Activated CD8-positive, alpha-beta memory T cell treated with anti-CD3 and anti-CD28 coated beads for 36 hours (primary cell): ENCODE data around the gene RHEB. TPM values are rescaled to one million over a fixed set of nuclear protein-coding genes. Genes with fewer than 3 reads are reported as not detected.
"Not testable (repeated sequence)": the region's sequence is repeated elsewhere in the genome, so short reads cannot be mapped to it uniquely, and the experiment has no call there.

ENCODE experiments used
- CTCF ChIA-PET: fragments of 350-600 bp; sonication (Branson Sonifier 250); formaldehyde crosslinking; loops from one replicate; lab custom pipeline; 2021; ENCODE audit warnings: antibody characterized with exemption; lab: Charles Lee
- POLR2A ChIA-PET: fragments of 350-600 bp; sonication (Branson Sonifier 250); formaldehyde crosslinking; loops from one replicate; lab custom pipeline; 2021; ENCODE audit warnings: antibody characterized with exemption; lab: Charles Lee
- total RNA-seq, 2 experiments: library from RNA; stranded (reverse); gene quantifications; one replicate each; pipeline ENCODE4 v1.2.3, GENCODE V29; 2021

Gene RHEB
- total RNA-seq, 2 experiments from 2014 or later: 49.4 to 51.2 TPM

DNA sequence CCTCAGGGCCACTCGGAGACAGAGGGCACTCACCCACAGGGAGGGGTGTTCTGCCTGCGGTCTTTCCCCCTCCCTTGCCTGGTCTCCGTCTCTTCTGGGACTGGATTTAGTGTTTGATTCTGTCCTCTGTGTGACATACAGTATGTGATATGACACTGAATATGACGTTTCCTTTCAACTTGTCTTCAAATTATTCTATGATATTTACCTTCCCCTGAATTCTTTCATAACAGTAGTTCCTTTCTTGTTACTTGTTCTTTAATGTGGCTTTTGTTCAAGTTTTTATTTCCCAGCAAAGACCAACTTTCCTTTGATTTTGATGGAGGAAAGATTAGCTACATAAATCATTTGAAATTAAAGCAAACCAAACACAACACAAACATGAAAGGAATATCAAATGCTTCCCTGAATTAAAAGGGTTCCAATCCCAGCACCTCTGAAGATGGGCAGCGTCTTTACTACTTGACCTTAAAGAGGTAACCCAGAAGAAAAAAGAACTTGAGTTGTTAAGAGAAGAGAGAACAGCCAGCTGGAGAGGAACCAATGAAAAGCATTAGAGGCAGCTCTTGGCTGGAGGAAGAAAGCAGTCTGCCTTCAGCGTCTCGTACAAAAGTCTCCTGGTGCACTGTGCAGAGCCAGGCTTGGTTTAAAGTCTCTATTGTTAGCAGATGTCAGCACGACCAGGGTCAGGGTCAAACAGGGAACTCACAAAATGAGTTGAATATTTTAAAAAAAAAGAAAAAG, 18.3 kb upstream of the RHEB start:
- CTCF ChIA-PET: interaction anchor here (0.6 kb wide), 1 partner anchor 33 kb away, joined by 3 read pairs; no protein-coding TSS in a partner anchor
- POLR2A ChIA-PET: no interaction called here

- CTCF ChIA-PET, POLR2A ChIA-PET: not testable (repeated sequence)
Observed at GRCh38 chr7:151536178-151536577, 16.5 kb upstream of the RHEB start.

DNA sequence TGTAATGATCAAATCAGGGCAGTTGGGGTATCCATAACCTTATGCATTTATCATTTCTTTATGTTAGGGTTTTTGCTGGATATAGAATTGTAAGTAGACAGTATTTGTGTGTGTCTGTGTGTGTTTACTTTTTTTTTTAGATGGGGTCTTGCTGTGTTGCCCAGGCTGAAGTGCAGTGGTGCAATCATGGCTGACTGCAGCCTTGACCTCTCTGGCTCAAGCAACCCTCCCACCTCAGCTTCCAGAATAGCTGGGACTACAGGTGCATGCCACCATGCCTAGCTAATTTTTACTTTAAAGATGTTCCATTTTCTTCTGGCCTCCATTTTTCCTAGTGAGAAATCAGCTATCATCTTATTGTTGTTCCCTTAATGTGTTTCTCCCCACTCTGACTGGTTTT, 10.1 kb upstream of the RHEB start:
- POLR2A ChIA-PET: no interaction called here
- CTCF ChIA-PET: no interaction called here

DNA sequence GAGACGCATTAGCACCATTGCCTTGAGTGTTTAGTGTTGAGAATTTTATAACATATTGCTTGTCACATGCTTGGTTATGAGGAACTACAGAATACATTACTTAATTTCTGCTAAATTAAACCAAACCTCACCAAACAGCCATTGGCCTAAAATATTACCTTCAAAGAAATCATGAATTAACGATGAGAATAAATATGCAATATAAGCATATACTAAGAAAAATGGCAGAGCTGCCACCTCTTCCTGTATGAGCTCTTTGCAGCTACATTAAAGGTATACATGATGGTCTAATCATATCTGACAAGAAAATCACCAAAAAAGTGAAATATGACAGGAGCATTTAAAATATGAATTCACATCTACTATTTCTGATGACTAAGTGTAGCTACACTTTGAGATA, 5.2 kb upstream of the RHEB start:
- CTCF ChIA-PET: interaction anchor here (1.6 kb wide), 1 partner anchor 235 kb away, joined by 3 read pairs; no protein-coding TSS in a partner anchor
- POLR2A ChIA-PET: no interaction called here

GRCh38 chr7:151524331-151524730, 4.6 kb upstream of the RHEB start:
- CTCF ChIA-PET: interaction anchor here (1.6 kb wide), 1 partner anchor 235 kb away, joined by 3 read pairs; no protein-coding TSS in a partner anchor
- POLR2A ChIA-PET: no interaction called here

GRCh38 chr7:151520419-151521261, 945 bp upstream of the RHEB start:
- CTCF ChIA-PET: interaction anchor here (0.9 to 1.4 kb wide), 3 partner anchors 21 to 236 kb away, joined by 3 to 4 read pairs (median 3); no protein-coding TSS in a partner anchor
- POLR2A ChIA-PET: interaction anchor here (0.9 to 1.1 kb wide), 3 partner anchors 111 to 168 kb away, joined by 3 to 7 read pairs (median 3); no protein-coding TSS in a partner anchor

DNA sequence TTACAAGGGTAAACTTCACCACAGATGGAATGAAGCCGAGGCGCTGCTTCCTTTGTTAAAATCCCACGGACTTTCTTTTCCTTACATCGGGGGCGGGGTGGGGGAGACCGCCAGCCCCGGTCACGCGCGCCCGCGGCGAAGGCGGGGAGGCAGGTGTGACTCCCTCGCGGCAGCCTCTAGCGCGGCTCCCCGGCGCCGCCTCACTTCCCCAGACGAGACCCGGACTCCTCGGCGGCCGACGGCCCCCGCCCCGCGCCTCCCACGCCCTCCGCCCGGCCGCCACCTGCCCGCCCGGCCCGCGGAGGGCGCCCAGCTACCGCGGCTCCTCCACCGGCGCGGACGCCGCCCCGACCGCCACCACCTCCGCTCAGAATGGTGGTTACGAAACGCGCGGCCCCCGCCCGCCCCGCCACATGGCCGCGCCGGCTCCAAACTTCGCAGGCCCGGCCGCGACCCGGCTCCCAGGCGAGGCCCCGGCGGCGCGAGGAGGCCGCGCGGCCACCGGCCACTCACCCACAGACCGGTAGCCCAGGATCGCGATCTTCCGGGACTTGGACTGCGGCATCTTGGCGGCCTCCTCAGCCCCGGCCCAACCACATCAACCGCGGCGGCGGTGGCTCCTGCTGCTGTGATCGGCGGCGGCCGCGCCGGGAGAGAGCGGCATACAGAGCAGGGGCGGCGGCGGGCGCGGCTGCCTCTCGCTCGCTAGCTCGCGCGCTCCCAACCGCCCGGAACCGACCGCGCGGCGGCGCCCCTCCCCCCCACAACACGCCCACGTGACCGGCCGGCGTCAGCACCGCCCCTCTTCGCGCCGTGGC, 539 bp downstream of the RHEB start:
- ChIA-PET POLR2A (interaction anchor here (0.9 to 1.5 kb wide), 3 partner anchors 113 to 167 kb away, joined by 3 to 10 read pairs (median 7); no protein-coding TSS in a partner anchor), CTCF (interaction anchor here (0.9 kb wide), 1 partner anchor 113 kb away, joined by 4 read pairs; no protein-coding TSS in a partner anchor)

GRCh38 chr7:151518105-151518946, 1.4 kb downstream of the RHEB start:
- ChIA-PET POLR2A (interaction anchor here (0.6 to 1.5 kb wide), 3 partner anchors 20 to 114 kb away, joined by 4 to 10 read pairs (median 4); no protein-coding TSS in a partner anchor), CTCF (interaction anchor here (0.6 kb wide), 1 partner anchor 335 kb away, joined by 3 read pairs; no protein-coding TSS in a partner anchor)

DNA sequence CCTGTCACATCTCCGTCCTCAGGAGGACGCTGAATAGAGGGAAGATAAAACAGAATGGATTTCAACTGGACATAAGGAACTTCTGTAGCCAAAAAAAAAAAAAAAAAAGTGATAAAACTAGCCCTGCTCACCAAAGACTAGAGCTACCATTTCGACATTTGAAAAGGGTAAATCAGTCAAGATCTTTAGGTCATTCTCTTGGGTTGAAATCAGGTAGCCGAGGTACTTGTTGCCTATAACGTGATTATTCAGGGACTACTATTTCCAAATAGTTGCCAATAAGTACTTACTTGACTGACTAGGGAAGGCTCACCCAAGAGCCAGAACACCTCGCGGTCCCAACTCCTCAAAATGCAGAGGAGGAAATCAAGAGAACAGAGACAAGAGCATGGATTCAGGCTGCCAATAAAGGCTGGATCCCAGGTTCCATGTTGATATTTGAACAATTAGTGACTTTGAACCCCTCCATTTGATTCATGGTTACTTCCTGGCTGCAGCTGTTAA, 2.0 kb downstream of the RHEB start:
- CTCF ChIA-PET: interaction anchor here (0.6 kb wide), 1 partner anchor 334 kb away, joined by 3 read pairs; no protein-coding TSS in a partner anchor
- POLR2A ChIA-PET: interaction anchor here (0.6 to 1.5 kb wide), 3 partner anchors 19 to 115 kb away, joined by 4 to 10 read pairs (median 4); no protein-coding TSS in a partner anchor

DNA sequence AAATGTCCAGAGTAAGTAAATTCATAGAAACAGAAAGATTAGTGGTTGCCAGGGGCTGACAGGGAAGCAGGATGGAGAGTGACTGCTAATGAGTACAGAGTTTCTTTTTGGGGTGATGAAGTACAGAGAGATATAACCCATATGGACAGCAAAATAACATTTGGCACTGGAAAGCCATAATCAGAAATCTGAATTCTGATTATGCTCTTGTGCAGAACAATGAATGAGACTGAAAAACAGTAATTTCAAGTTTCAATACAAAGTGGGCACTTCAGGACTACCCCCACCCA, 4.5 kb downstream of the RHEB start:
- ChIA-PET CTCF (interaction anchor here (1.0 to 1.1 kb wide), 2 partner anchors 67 to 117 kb away, joined by 3 to 5 read pairs; no protein-coding TSS in a partner anchor), POLR2A (interaction anchor here (0.6 kb wide), 1 partner anchor 174 kb away, joined by 3 read pairs; the partner anchor contains the start of gene NUB1)

DNA sequence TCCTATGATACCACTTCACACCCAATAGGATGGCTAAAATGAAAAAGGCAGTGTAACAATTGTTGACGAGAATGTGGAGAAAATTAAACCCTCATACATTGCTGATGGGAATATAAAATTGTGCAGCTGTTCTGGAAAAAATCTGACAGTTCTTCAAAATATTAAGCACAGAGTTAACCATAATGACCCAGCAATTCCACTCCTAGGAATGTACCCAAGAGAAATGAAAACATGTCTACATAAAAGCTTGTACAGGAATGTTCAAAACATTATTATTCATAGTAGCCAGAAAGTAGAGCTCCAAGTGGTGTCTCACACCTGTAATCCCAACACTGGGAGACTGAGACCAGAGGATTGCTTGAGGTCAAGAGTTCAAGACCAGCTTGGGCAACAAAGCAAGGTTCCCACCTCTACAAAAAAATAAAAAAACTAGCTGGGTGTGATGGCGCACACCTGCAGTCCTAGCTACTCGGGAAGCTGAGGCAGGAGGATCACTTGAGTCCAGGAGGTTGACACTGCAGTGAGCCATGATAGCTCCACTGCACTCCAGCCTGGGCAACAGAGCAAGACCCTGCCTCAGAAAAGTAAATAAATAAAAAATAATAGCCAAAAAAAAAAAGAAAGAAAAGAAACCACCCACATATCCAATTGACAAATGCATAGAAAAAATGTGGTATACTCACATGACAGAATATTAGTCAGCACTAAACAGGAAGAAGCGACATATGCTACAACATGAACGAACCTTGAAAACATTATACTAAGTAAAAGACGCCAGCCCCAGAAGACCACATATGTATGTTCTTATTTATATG, 5.0 kb downstream of the RHEB start:
- POLR2A ChIA-PET: no interaction called here
- CTCF ChIA-PET: interaction anchor here (0.7 kb wide), 2 partner anchors 129 to 270 kb away, joined by 3 read pairs; no protein-coding TSS in a partner anchor

GRCh38 chr7:151513133-151513532, 6.6 kb downstream of the RHEB start:
- CTCF ChIA-PET: no interaction called here
- POLR2A ChIA-PET: no interaction called here

DNA sequence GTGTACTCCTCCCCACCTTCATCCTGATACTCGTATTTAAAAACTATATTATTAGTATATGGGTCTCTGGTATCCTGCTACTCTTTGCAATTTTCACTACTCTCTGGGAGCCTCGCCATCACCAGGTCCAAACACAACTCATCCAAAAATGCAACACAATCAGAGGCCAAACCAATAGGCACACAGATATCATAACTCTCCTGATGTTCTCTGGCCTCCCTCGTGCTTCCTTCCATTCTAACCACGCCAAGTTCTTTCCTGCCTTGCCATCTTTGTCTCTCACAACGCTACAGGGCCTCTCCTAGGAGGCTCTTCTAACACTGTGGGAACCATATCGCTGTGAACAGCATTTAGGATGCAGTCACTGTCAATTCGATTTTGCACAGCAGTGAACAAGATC, 7.3 kb downstream of the RHEB start:
- ChIA-PET CTCF (no interaction called here), POLR2A (no interaction called here)

DNA sequence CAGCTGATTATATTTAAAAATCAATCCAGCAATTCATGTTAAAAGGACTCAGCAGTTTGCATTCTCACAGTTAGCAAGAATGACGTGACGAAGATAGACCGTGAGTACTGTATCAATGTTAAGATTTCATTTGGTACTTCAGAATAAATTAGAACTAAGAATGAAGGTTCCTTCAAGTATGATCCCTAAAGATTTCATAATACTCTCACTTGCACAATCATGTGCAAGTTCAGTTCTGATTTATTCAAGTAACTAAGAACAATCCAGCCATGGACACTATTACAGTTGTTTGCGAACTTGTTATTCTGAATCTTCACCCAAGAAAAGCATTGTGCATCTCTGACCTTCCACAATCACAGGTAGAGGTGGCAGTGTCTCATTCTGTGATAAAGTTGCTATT, 7.7 kb downstream of the RHEB start:
- CTCF ChIA-PET: interaction anchor here (1.5 kb wide), 1 partner anchor 62 kb away, joined by 3 read pairs; no protein-coding TSS in a partner anchor
- POLR2A ChIA-PET: no interaction called here

DNA sequence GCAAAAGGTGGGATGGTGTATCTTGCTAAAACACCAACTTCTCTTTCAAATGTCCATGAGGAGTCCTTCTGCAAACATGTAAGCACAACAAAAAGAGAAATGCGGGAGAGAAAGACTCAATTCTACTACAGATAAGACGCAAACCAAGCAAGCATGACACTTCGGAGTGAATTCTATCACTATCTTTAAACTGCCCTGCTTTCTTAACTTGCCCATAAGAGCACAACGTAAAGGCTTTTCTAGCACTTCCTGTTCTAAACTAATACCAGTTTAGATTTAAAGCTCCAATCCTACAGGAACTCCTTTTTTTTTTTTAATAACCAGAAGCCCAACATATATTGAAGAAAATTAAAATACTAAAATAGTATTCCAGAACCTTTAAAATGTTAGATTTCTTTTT, 8.4 kb downstream of the RHEB start:
- CTCF ChIA-PET: interaction anchor here (0.7 to 1.5 kb wide), 2 partner anchors 31 to 62 kb away, joined by 3 read pairs; no protein-coding TSS in a partner anchor
- POLR2A ChIA-PET: interaction anchor here (0.7 kb wide), 1 partner anchor 73 kb away, joined by 4 read pairs; no protein-coding TSS in a partner anchor

GRCh38 chr7:151509670-151510333, 9.9 kb downstream of the RHEB start:
- ChIA-PET CTCF (no interaction called here), POLR2A (no interaction called here)
